PC-9 (cell line): ENCODE results near the gene MAP3K5.

ENCODE experiments used
- EZH2 ChIP-seq: fragments of 200-600 bp; sonication (generic); IDR thresholded peaks from 2 replicates; pipeline ENCODE4 v1.8.0; 2017; ENCODE audit warnings: antibody characterized with exemption, low read depth
- TF ChIP-seq, protein P1 (sequence below): fragments of 200-600 bp; sonication (generic); conservative IDR thresholded peaks from 2 replicates; pipeline ENCODE4 v1.6.1; 2017; ENCODE audit warnings: mixed run types, antibody characterized with exemption, mild to moderate bottlenecking, moderate library complexity

DNA sequence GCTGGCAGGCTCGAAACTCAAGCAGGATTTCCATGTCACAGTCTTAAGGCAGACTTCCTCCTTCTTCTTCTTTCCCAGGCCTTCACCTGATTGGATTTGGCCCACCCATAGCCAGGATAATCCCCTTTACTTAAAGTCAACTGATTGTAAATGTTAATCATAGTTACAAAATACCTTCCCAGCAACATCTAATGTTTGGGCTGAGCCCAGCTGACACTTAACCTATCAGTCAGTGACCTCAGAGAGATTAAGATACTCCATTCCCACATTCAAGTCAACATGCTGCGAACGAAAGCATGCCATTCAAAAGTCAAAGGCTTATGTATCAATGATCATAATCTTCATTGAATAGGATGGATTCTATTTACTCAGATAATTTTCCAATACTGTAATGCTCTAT lies 258.0 kb downstream of the MAP3K5 start:
- TF ChIP-seq, protein P1, sequence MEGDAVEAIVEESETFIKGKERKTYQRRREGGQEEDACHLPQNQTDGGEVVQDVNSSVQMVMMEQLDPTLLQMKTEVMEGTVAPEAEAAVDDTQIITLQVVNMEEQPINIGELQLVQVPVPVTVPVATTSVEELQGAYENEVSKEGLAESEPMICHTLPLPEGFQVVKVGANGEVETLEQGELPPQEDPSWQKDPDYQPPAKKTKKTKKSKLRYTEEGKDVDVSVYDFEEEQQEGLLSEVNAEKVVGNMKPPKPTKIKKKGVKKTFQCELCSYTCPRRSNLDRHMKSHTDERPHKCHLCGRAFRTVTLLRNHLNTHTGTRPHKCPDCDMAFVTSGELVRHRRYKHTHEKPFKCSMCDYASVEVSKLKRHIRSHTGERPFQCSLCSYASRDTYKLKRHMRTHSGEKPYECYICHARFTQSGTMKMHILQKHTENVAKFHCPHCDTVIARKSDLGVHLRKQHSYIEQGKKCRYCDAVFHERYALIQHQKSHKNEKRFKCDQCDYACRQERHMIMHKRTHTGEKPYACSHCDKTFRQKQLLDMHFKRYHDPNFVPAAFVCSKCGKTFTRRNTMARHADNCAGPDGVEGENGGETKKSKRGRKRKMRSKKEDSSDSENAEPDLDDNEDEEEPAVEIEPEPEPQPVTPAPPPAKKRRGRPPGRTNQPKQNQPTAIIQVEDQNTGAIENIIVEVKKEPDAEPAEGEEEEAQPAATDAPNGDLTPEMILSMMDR, result no peak
- TF ChIP-seq EZH2, result no peak
